Heart right ventricle (tissue), 16 donors: ENCODE data around the gene ARMC3. TPM values are rescaled to one million over a fixed set of nuclear protein-coding genes. Genes with fewer than 3 reads are reported as not detected.
A peak's percentile ranks its signal among the peaks of the same experiment; 100 is the strongest.

ENCODE experiments used
- ATAC-seq, 8 donors: fragments of 200-7000 bp; cut with Tn5 transposase; one replicate each; pipeline ENCODE4 v1.9.1; 2020; ENCODE audit warnings: mild to moderate bottlenecking in 8 of 8, moderate library complexity in 8 of 8, moderate number of reproducible peaks in 1 of 8
- DNase-seq, 2 donors: peaks; one replicate each; pipeline ENCODE4 v3.0.0-alpha.2; 2020
- H3K27ac ChIP-seq, 10 donors: fragments of 200-600 bp; sonication (generic) in 2 of 10; one replicate each; pipeline versions ENCODE4 v1.5.0 to v1.8.0; 2020 to 2022; ENCODE audit warnings: mild to moderate bottlenecking in 3 of 10
- H3K27me3 ChIP-seq, 7 donors: fragments of 200-600 bp; one replicate each; pipeline ENCODE4 v1.8.0; 2021 to 2022; ENCODE audit warnings: mild to moderate bottlenecking in 2 of 7
- H3K36me3 ChIP-seq, 9 donors: fragments of 200-600 bp; sonication (generic) in 1 of 9; one replicate each; pipeline versions ENCODE4 v1.5.0 to v1.8.0; 2020 to 2022; ENCODE audit warnings: mild to moderate bottlenecking in 2 of 9
- H3K4me1 ChIP-seq, 9 donors: fragments of 200-600 bp; sonication (generic) in 1 of 9; one replicate each; pipeline versions ENCODE4 v1.5.0 to v1.8.0; 2020 to 2022; ENCODE audit warnings: mild to moderate bottlenecking in 4 of 9
- H3K4me3 ChIP-seq, 10 donors: fragments of 200-600 bp; sonication (generic) in 2 of 10; one replicate each; pipeline versions ENCODE4 v1.5.0 to v1.8.0; 2020 to 2022; ENCODE audit warnings: mild to moderate bottlenecking in 7 of 10, moderate library complexity in 2 of 10
- H3K9me3 ChIP-seq, 11 donors: fragments of 200-600 bp in 10 of 11; sonication (generic) in 2 of 11; one replicate each; pipeline versions ENCODE4 v1.5.0 to v1.8.0; 2013 to 2022; ENCODE audit warnings: mild to moderate bottlenecking in 2 of 11, control low read depth in 1 of 11, moderate library complexity in 1 of 11
- WGBS, 2 donors: extraction: QIAGEN DNeasy Blood & Tissue Kit; methylation state at CpG; one replicate each; pipeline ENCODE4 v1.1.7; 2013; ENCODE audit warnings: inconsistent platforms in 1 of 2; 5-methylcytosine and 5-hydroxymethylcytosine counted together
- intact Hi-C, 10 donors: fragments of 100-400 bp; cut with DNase I; formaldehyde crosslinking; loops; one replicate each; pipeline versions ENCODE4 v1.11.1 to v1.14.2; 2022
- polyA plus RNA-seq, 2 donors: library from polyadenylated mRNA; stranded (reverse); fragments of 200-250 nt; gene quantifications; one replicate each; pipeline ENCODE4 v1.2.3, GENCODE V29; 2013
- total RNA-seq, 10 donors: library from RNA; stranded (reverse); fragmentation: NEBNext Ultra II Directional in 3 of 10; extraction: Animal tissue kit (Norgen Biotek cat#: 25700) in 3 of 10; gene quantifications; one replicate each; pipeline versions ENCODE4 v1.2.1 to v1.2.4, GENCODE V29; 2021 to 2023
- TF ChIP-seq, protein P1 (sequence below), 9 donors: fragments of 200-600 bp; sonication (generic) in 2 of 9; IDR thresholded peaks; one replicate each; pipeline versions ENCODE4 v1.5.0 to v1.8.0; 2021 to 2022; ENCODE audit warnings: antibody characterized with exemption in 9 of 9, mild to moderate bottlenecking in 5 of 9, moderate library complexity in 1 of 9
- donor health status: Arrhythmogenic right ventricular cardiomyopathy.
- donor health status: ischemic (EF 13 %, LVEDD 7.1; RV severe dilation, severe dysfunction).
- donor health status: healthy with polysubstance abuse.
- donor health status: DM: no; HTN: yes; CAD: no.
- donor health status: DM: no; HTN: no; CAD: no.
- donor health status: ischemic (EF 25% LVEDD 6.9; RV normal size, moderate dysfunction).
- donor health status: ischemic (EF 25% LVEDD 5.7; RV mildly dilated, moderate dysfunction).
- donor health status: healthy.
- donor health status: DM: yes; HTN: yes; CAD: no.
- donor health status: Ischemic cardiomyopathy.
- donor health status: ischemic (EF 35%, LVEDD 5.7; RV mildly dilated, moderate dysfunction).
- donor health status: nonischemic (EF 11% LVEDD 7.7; RV severe dilation, severe dysfunction).
- donor health status: DM: yes; HTN: yes; CAD: no.
- donor health status: PGD.
- donor health status: ischemic (EF 29% LVEDD 5.4; RV normal size, mild dysfunction).
- donor health status: nonischemic (EF 23%, LVEDD 6.1; RV moderate dilation, normal function).

ARMC3 gene
- total and polyA plus RNA-seq, 12 donors = not detected

DNA sequence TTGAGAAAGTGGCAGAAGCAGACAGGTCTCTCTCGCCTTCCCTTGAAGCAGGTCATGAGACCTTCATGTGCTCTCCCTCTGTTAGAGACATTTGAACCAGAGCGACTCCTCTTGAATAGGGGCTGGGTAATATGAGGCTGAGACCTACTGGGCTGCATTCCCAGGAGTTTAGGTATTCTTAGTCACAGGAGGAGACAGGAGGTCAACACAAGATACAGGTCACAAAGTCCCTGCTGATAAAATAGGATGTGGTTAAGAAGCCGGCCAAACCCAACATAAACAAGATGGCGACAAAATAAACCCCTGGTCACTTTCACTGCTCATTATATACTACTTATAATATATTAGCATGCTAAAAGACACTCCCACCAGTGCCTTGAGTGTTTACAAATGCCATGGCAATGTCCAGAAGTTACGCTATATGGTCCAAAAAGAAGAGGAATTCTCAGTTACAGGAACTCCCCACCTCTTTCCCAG, 124.0 kb downstream of the ARMC3 start:
- 62 to 74% methylated on average over 5 of the region's 5 CpGs for WGBS, 2 donors

DNA sequence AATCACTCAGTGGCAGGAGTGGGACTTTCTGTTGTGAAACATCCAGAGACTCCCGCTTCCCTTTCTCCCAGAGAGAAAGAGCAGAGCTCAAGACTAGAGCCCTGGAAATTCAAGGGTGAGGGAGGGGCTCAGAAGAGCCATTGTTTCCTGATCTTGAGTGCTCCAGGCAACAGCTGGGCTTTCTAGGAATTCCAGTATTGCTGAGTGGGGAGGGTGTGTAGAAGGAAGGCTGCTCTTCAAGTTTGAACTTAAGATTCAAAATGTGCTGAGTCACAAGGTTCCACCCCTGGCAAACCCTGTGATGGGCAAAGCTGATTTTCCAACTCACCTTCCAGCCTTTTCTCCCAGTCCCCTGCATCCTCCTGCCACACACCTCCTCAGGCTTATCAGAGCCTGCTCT, 125.2 kb downstream of the ARMC3 start:
- no peaks in the 10 kb centered on the region for H3K36me3 ChIP-seq
- H3K4me3 ChIP-seq = no peak overlapping the region
- H3K27ac ChIP-seq = no peak overlapping the region
- intact Hi-C loops = no loop called here
- ATAC-seq (no peak), DNase-seq (no peak)
- WGBS, 2 donors = 39 to 60% methylated on average over 1 of the region's 1 CpG
- peaks cover 0 to 8% (median 0%) of the 10 kb centered on the region in 7 donors for H3K27me3 ChIP-seq
- no peaks in the 10 kb centered on the region for H3K9me3 ChIP-seq
- peaks cover 0 to 9% (median 0%) of the 10 kb centered on the region in 9 donors for H3K4me1 ChIP-seq
- TF ChIP-seq, protein P1, sequence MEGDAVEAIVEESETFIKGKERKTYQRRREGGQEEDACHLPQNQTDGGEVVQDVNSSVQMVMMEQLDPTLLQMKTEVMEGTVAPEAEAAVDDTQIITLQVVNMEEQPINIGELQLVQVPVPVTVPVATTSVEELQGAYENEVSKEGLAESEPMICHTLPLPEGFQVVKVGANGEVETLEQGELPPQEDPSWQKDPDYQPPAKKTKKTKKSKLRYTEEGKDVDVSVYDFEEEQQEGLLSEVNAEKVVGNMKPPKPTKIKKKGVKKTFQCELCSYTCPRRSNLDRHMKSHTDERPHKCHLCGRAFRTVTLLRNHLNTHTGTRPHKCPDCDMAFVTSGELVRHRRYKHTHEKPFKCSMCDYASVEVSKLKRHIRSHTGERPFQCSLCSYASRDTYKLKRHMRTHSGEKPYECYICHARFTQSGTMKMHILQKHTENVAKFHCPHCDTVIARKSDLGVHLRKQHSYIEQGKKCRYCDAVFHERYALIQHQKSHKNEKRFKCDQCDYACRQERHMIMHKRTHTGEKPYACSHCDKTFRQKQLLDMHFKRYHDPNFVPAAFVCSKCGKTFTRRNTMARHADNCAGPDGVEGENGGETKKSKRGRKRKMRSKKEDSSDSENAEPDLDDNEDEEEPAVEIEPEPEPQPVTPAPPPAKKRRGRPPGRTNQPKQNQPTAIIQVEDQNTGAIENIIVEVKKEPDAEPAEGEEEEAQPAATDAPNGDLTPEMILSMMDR (IDR thresholded peaks at IDR 0.05) = no peak

More for the DNA sequence above, 124.0 kb downstream of the ARMC3 start:
- ATAC-seq (peak in 1 of 8 donors; percentile 28), DNase-seq (no peak)
- Histone ChIP-seq H3K27ac (no peak overlapping the region), H3K27me3 (peaks cover 0 to 8% (median 0%) of the 10 kb centered on the region in 7 donors), H3K4me3 (no peak overlapping the region), H3K9me3 (no peaks in the 10 kb centered on the region), H3K4me1 (peaks cover 0 to 20% (median 5%) of the 10 kb centered on the region in 9 donors), H3K36me3 (no peaks in the 10 kb centered on the region)
- TF ChIP-seq, protein P1 (IDR thresholded peaks at IDR 0.05) = no peak
- intact Hi-C loops = no loop called here

DNA sequence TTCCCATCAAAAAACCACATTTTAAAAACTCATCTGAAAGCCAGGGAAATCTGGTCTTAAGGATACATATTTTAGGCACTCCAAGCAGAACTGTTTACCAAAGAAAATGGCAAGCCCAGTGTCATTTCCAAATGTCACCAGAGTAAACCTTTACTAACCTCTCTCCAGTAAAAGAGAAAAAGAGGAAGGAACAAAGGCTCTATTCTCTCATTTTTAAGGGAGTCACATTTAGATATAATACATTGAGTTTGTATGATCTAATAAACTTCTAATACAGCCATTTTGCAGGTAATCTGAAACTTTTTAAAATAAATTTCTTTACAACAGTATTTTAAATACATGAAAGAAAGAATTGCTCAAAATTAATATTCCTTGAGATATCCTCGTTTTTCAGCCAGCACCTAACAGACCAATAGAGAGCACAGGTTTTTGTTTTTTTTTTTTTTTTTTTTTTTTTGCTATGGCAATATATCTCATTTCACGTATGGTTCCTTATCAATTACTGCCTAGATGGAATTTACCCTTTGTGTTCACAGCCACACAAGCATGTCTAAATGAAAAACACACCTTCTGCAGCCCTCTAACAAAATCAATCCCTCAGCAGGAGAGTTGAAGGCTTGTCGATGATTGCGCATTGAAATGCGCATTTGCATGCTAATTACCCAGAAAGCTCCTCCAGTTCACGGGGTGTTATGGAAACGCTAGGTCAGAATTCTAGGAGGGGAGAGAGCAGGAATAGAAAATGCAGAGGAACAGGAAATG, 127.8 kb downstream of the ARMC3 start:
- Histone ChIP-seq H3K36me3 (no peaks in the 10 kb centered on the region), H3K27me3 (peaks cover 0 to 8% (median 0%) of the 10 kb centered on the region in 7 donors), H3K4me1 (peaks cover 0 to 8% (median 0%) of the 10 kb centered on the region in 9 donors), H3K4me3 (no peak overlapping the region), H3K9me3 (peaks cover 0 to 19% (median 8%) of the 10 kb centered on the region in 11 donors), H3K27ac (no peak overlapping the region)
- WGBS, 2 donors = 51 to 60% methylated on average over 7 of the region's 7 CpGs
- TF ChIP-seq, protein P1 (IDR thresholded peaks at IDR 0.05) = no peak
- DNase-seq (no peak), ATAC-seq (no peak)
- intact Hi-C loops = no loop called here

DNA sequence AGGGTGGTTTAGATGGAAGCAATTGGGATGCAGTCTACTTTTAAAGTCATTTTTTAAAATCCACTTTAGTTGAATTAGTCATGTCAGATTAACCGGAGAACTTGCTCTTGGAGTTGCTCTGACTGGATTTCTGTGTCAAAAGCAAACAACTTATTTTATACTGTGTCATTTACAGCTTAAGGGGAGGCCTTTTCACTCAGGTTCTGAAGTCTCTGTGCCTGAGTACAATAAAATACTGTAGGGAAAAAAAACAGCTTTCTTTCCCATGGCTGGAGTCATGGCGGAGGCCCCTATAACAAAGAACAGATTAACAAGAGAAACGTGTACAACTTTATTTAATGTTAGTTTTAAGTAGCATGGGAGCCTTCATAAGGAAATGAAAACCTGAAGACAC, 128.3 kb downstream of the ARMC3 start:
- DNase-seq = no peak
- intact Hi-C loops = no loop called here

More for the DNA sequence above, 128.3 kb downstream of the ARMC3 start:
- Histone ChIP-seq H3K4me3 (no peak overlapping the region), H3K9me3 (peaks cover 0 to 19% (median 8%) of the 10 kb centered on the region in 11 donors), H3K27me3 (peaks cover 0 to 8% (median 0%) of the 10 kb centered on the region in 7 donors), H3K36me3 (no peaks in the 10 kb centered on the region), H3K27ac (no peak overlapping the region), H3K4me1 (peaks cover 0 to 8% (median 0%) of the 10 kb centered on the region in 9 donors)
- TF ChIP-seq, protein P1 (IDR thresholded peaks at IDR 0.05) = no peak
- no peak for ATAC-seq
- 73 to 80% methylated on average over 3 of the region's 3 CpGs for WGBS, 2 donors
